HG03432 (cell line): ENCODE results near the gene NQO1.
"Not testable (repeated sequence)": the region's sequence is repeated elsewhere in the genome, so short reads cannot be mapped to it uniquely, and the experiment has no call there.

Experiments
- ATAC-seq: cut with Tn5 transposase; IDR thresholded peaks from one replicate; pipeline ENCODE4 v1.9.1; 2021; ENCODE audit warnings: mild to moderate bottlenecking, moderate library complexity; ENCODE audit not compliant: unreplicated experiment

Gene NQO1

GRCh38 chr16:69726313-69727060, at the start of gene NQO1:
Gene NQO1, minus strand, starts transcription at chr16:69726560. Its CDS starts 121 bp downstream, at chr16:69726439.
- peak; percentile 99 for ATAC-seq

- no peak for ATAC-seq
Observed at GRCh38 chr16:69775563-69775962, 49.2 kb upstream of the NQO1 start.

DNA sequence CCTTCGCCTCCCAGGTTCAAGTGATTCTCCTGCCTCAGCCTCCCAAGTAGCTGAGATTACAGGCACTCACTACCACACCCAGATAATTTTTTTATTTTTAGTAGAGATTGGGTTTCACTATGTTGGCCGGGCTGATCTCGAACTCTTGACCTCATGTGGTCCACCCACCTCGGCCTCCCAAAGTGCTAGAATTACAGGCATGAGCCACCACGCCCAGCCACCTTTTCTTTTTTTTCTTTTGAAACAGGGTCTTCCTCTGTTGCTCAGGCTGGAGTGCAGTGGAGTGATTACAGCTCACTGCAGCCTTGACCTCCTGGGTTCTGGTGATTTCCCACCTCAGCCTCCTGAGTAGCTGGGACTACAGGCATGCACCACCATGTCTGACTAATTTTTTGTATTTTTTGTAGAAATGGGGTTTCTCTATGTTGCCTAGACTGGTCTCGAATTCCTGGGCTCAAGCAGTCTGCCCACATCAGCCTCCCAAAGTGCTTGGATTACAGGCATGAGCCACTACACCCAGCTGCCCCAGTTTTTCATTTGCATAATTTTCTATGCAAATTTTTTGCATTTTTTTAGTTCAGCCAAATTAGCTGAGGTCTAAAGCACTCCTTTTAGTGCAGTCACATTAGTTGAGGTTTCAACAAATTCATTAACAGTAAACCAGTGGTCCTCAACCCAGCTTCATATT, 47.0 kb upstream of the NQO1 start:
- no peak for ATAC-seq

GRCh38 chr16:69771651-69771967, 45.2 kb upstream of the NQO1 start:
- no peak for ATAC-seq

DNA sequence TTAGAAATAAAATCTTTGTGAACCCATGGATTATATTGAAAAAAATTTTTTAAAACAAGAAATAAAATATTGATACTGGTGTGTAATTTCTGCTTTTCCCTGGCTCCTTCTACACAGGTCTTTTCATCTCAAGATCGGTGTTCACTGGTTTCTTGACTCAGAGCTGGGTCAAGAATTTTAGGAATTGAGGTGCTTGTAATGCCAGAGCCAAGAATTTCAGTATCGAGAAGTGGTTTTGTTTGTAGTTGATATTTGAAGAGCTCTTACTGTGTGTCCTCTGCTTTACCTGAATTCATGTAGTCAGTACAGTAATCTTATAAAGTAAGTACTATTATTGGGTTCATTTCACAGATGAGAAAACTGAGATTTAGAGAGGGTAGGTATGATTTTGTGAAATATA, 43.0 kb upstream of the NQO1 start:
- no peak for ATAC-seq

DNA sequence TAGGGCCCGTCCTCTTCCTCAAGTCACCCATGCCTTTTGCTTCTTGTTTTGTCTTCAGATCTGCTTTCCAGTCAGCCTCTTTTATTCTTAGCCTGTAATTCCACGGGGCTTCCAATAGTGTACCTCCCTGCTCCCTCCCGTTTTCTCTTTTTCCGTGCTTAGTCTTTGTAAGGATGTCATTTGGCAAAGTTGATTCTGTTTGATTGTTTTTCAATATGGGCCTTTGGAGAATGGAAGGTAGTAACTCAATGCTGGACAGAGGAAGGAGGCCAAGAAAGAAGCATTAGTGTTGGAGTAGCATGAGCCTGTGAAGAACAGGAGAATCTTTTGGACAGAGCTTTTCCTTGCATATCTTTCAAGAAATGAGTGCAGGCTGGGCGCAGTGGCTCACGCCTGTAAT, 42.3 kb upstream of the NQO1 start:
- ATAC-seq = no peak

GRCh38 chr16:69767459-69768229, 41.3 kb upstream of the NQO1 start:
- no peak for ATAC-seq

DNA sequence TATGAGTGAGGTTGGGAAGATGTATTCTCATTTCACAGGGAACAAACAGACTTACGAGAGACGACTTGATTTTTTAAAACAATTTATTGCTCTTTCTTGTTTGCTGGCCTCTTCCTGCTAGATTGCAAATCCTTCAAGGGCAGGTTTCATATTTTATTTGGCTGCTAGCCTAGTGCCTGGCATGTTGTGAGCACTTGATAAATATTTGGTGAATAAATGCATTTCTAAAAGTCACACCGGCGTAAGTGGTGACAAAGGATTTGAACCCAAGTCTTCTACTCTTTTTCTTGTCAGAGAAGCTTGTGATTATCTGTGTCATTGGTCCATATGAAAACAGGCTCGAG, 37.2 kb upstream of the NQO1 start:
- ATAC-seq = no peak

GRCh38 chr16:69762814-69763598, 36.6 kb upstream of the NQO1 start:
- ATAC-seq = peak; percentile 9

DNA sequence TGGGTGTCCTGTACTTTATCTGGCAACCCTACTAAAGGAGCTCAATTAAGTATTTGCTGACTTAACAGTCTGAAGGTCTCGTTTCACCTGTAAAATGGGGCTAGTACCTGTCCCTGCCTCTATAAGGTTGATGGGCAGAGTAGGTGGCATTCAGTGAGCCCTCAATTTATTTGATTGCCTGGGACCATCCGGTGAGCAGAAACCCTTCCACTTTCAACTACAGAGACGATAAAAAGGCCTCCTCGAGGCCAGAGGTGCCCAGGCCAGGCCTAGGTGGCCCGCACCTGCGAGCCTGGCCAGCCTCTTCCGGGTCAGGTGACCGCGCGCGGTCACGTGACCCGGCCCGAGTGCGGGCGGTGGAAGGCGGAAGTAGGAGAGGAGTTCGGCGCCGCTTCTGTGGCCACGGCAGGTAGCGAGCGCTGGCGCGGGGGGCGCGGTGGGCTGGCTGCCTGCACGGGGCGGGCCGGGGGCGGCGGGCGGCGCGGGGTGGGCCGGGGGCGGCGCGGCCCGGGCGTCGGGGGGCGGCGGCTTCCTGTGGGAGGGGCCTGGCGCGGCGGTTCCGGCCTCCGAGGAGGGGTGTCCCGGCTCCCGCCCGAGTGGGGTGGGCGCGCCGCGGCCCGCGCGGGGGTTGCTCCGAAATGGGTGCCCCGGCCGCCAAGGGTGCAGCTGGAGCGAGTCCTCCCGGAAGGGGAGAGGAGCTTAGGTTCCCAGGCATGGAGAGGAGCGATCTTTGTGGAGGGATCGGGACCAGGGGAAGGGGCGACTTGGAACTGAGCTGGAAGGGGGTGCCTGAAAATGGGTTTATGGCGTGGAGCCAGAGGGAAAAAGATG, 35.8 kb upstream of the NQO1 start, which contains the start of gene WWP2:
Gene WWP2, plus strand, starts transcription at position 350 of the 831 bp plus-strand sequence. CDS start 24,679 bp downstream, outside the sequence.
- peak; percentile 86 for ATAC-seq

GRCh38 chr16:69757375-69757774, 31.0 kb upstream of the NQO1 start:
- ATAC-seq = not testable (repeated sequence)

DNA sequence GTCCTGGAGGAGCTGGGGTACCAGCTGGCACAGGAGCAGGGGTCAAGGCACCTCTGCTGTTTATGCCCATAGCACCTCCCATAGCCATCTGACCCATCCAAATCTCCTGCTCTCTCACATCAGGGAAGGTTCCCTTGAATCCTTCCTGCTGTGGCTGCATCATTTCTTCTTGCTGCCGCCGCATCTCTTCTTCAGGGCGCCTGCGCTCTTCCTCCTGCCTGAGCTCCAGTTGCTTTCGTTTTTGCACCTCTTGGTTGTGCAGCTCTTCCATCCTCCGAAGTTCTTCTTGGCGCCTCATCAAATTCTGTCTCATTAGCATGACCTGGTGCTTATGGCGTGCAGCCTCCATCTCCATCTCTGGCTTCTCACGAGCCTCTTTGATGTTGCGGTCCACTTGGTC, 30.3 kb upstream of the NQO1 start:
- no peak for ATAC-seq

GRCh38 chr16:69754469-69755310, 28.3 kb upstream of the NQO1 start, which contains the start of gene NOB1:
Gene NOB1, minus strand, starts transcription at chr16:69754926. Its CDS starts 16 bp downstream, at chr16:69754910.
- ATAC-seq = peak; percentile 94

GRCh38 chr16:69754143-69754468, 27.7 kb upstream of the NQO1 start:
- ATAC-seq = no peak

GRCh38 chr16:69748694-69749345, 22.5 kb upstream of the NQO1 start:
- ATAC-seq = no peak

GRCh38 chr16:69747115-69747514, 20.8 kb upstream of the NQO1 start:
- no peak for ATAC-seq

DNA sequence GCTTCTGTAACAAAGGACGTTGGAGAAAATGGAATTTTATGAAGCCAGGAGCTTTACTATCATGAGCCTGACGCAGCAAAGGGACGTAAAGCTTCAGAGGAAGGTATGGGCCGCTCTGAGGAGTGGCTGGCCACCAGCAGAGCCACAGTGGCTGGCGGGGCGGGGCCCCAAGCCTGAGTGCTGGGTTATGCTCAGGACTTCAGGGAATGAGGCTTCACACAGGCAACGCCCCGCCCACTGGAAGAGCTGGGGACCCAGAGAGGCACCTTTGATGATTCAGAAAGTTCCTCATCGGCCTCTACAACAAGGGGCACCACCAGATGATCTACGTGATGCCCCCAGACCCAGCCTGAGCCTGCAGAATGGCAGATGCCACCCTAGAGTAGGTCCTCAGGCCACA, 19.6 kb upstream of the NQO1 start:
- no peak for ATAC-seq

DNA sequence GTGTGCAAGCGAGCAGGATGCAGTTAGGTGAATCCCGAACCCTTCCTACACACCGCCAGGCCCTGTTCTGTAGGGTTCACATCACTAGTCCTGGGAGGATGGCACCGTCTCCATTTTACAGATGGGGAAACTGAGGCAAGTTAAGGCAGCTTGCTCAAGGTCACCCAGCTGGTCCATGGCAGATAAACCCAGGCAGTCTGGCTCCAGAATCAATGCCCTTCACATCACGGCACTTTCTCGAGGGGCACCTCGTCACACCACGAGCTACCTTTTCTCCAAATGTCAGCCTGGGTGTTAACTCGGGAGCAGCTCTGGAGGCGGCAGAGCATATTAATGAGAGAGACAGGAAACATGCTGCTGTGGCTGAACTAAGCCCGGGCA, 18.9 kb upstream of the NQO1 start:
- no peak for ATAC-seq
